ENCODE data around the gene AGPS.
A peak's percentile ranks its signal among the peaks of the same experiment; 100 is the strongest.

Gene AGPS

GRCh38 chr2:177392373-177393202, at the start of gene AGPS:
AGPS (plus strand) TSS chr2:177392773; CDS start chr2:177392790, 17 bp downstream.
- H3K4me3 ChIP-seq (ENCODE audit: low read depth, low read length), result peak within 1 kb of the TSS; percentile 99
- DNase-seq (ENCODE audit: low read depth), result peak; percentile 34
- TF ChIP-seq CTCF (IDR thresholded peaks at IDR 0.05; ENCODE audit: low read depth, low read length, missing control alignments), result no peak

GRCh38 chr2:177343773-177344172, 48.8 kb upstream of the AGPS start:
- no peak for TF ChIP-seq CTCF (IDR thresholded peaks at IDR 0.05; ENCODE audit: low read depth, low read length, missing control alignments)
- no peak overlapping the region for H3K4me3 ChIP-seq (ENCODE audit: low read depth, low read length)
- DNase-seq (ENCODE audit: low read depth), result no peak

- no peak for DNase-seq (ENCODE audit: low read depth)
- no peak overlapping the region for H3K4me3 ChIP-seq (ENCODE audit: low read depth, low read length)
- peak; percentile 7 for TF ChIP-seq CTCF (IDR thresholded peaks at IDR 0.05; ENCODE audit: low read depth, low read length, missing control alignments)
Measured at GRCh38 chr2:177344316-177344715, 48.3 kb upstream of the AGPS start.

- TF ChIP-seq CTCF (IDR thresholded peaks at IDR 0.05; ENCODE audit: low read depth, low read length, missing control alignments), result no peak
- no peak overlapping the region for H3K4me3 ChIP-seq (ENCODE audit: low read depth, low read length)
- DNase-seq (ENCODE audit: low read depth), result no peak
Measured at GRCh38 chr2:177346192-177346591, 46.4 kb upstream of the AGPS start.

- no peak for TF ChIP-seq CTCF (IDR thresholded peaks at IDR 0.05; ENCODE audit: low read depth, low read length, missing control alignments)
- H3K4me3 ChIP-seq (ENCODE audit: low read depth, low read length), result no peak overlapping the region
- no peak for DNase-seq (ENCODE audit: low read depth)
Measured at GRCh38 chr2:177347570-177347969, 45.0 kb upstream of the AGPS start.

- no peak for DNase-seq (ENCODE audit: low read depth)
- no peak for TF ChIP-seq CTCF (IDR thresholded peaks at IDR 0.05; ENCODE audit: low read depth, low read length, missing control alignments)
- no peak overlapping the region for H3K4me3 ChIP-seq (ENCODE audit: low read depth, low read length)
Measured at GRCh38 chr2:177348118-177348654, 44.4 kb upstream of the AGPS start.

Data from GM12864 (cell line).